HepG2 (cell line): ENCODE data around the gene PDYN.

ENCODE experiments used
- CBX5 ChIP-seq: sonication (generic); formaldehyde crosslinking; IDR thresholded peaks from 2 replicates; pipeline ENCODE4 v1.4.0; 2020; ENCODE audit warnings: missing genetic modification reagents, borderline replicate concordance
- CREB1 ChIP-seq, 2 experiments: fragments of 450-650 bp in 1 of 2; IDR thresholded peaks; 2 replicates each; pipeline ENCODE4 v1.6.1; 2016 to 2017; ENCODE audit warnings: control low read depth in 1 of 2, mild to moderate bottlenecking in 1 of 2, missing compliant biosample characterization in 1 of 2, missing genetic modification characterization in 1 of 2
- GATAD2A ChIP-seq: IDR thresholded peaks from 2 replicates; pipeline ENCODE4 v1.6.1; 2016
- TRIM24 ChIP-seq: sonication (generic); formaldehyde crosslinking; IDR thresholded peaks from 2 replicates; pipeline ENCODE4 v1.8.0; 2022; ENCODE audit warnings: mild to moderate bottlenecking, missing genetic modification reagents
- ZNF83 ChIP-seq: sonication (generic); formaldehyde crosslinking; IDR thresholded peaks from 2 replicates; pipeline ENCODE4 v1.4.0; 2020; ENCODE audit warnings: missing genetic modification reagents, mild to moderate bottlenecking, borderline replicate concordance
- TF ChIP-seq, protein P1 (sequence below): sonication (generic); formaldehyde crosslinking; IDR thresholded peaks from 2 replicates; pipeline ENCODE4 v1.8.1; 2023; ENCODE audit warnings: mild to moderate bottlenecking, missing genetic modification reagents
- TF ChIP-seq, protein P2 (sequence below): sonication (generic); formaldehyde crosslinking; IDR thresholded peaks from 2 replicates; pipeline ENCODE4 v1.9.0; 2021; ENCODE audit warnings: missing genetic modification reagents, borderline replicate concordance

- TF ChIP-seq, protein P1, sequence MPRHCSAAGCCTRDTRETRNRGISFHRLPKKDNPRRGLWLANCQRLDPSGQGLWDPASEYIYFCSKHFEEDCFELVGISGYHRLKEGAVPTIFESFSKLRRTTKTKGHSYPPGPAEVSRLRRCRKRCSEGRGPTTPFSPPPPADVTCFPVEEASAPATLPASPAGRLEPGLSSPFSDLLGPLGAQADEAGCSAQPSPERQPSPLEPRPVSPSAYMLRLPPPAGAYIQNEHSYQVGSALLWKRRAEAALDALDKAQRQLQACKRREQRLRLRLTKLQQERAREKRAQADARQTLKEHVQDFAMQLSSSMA: no peak
- TF ChIP-seq TRIM24 (CRISPR knock-in tag): no peak
- TF ChIP-seq CBX5 (CRISPR knock-in tag): no peak
- TF ChIP-seq GATAD2A (CRISPR knock-in tag): no peak
- no peak for TF ChIP-seq CREB1 (IDR thresholded peaks at IDR 0.05)
- no peak for TF ChIP-seq CREB1 (CRISPR knock-in tag; IDR thresholded peaks at IDR 0.05)
- TF ChIP-seq ZNF83 (CRISPR knock-in tag): no peak
- TF ChIP-seq, protein P2, sequence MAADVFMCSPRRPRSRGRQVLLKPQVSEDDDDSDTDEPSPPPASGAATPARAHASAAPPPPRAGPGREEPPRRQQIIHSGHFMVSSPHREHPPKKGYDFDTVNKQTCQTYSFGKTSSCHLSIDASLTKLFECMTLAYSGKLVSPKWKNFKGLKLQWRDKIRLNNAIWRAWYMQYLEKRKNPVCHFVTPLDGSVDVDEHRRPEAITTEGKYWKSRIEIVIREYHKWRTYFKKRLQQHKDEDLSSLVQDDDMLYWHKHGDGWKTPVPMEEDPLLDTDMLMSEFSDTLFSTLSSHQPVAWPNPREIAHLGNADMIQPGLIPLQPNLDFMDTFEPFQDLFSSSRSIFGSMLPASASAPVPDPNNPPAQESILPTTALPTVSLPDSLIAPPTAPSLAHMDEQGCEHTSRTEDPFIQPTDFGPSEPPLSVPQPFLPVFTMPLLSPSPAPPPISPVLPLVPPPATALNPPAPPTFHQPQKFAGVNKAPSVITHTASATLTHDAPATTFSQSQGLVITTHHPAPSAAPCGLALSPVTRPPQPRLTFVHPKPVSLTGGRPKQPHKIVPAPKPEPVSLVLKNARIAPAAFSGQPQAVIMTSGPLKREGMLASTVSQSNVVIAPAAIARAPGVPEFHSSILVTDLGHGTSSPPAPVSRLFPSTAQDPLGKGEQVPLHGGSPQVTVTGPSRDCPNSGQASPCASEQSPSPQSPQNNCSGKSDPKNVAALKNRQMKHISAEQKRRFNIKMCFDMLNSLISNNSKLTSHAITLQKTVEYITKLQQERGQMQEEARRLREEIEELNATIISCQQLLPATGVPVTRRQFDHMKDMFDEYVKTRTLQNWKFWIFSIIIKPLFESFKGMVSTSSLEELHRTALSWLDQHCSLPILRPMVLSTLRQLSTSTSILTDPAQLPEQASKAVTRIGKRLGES (CRISPR knock-in tag): no peak
Observed at GRCh38 chr20:1995531-1996310, 1.9 kb upstream of the PDYN start.
